HepG2 (cell line): ENCODE data around the gene FMO2. TPM values are rescaled to one million over a fixed set of nuclear protein-coding genes. Genes with fewer than 3 reads are reported as not detected.

ENCODE experiments used
- ATAC-seq: fragments of 200-7000 bp; cut with Tn5 transposase; 3 replicates; pipeline ENCODE4 v1.9.1; 2020; ENCODE audit warnings: mild to moderate bottlenecking, moderate library complexity
- BruUV-seq: library from RNA; stranded (reverse); fragments of 400-500 nt; replicated peaks from 2 replicates; lab custom pipeline; 2021; lab: Mats Ljungman, UMichigan
- CTCF ChIA-PET: fragments of 300-600 bp; formaldehyde crosslinking; extraction: SDS; loops from one replicate; lab custom pipeline; 2021; ENCODE audit warnings: low total read pairs, inconsistent platforms, low intra/inter-chr PET ratio; lab: Yijun Ruan, JAX
- POLR2A ChIA-PET: fragments of 350-600 bp; sonication (Branson Sonifier 250); formaldehyde crosslinking; loops from one replicate; lab custom pipeline; 2020; ENCODE audit warnings: antibody characterized with exemption, inconsistent platforms; lab: Yijun Ruan, JAX
- DNase-seq: peaks from one replicate; pipeline ENCODE4 v3.0.0-alpha.2; 2015; ENCODE audit warnings: low spot score
- FAIRE-seq: peaks from 3 replicates; lab custom pipeline; 2011; peaks lifted over from hg19 to GRCh38; lab: Jason Lieb, UNC
- H2AFZ ChIP-seq: one replicate; pipeline ENCODE4 v1.6.1; 2011; ENCODE audit warnings: low read length, inconsistent platforms
- H3K27ac ChIP-seq: fragments of 300-600 bp; 3 replicates; pipeline ENCODE4 v1.8.0; 2011; ENCODE audit warnings: mixed run types, mild to moderate bottlenecking, mixed read lengths, low read length, inconsistent platforms; ENCODE audit not compliant: insufficient read depth; ENCODE audit errors: extremely low read length
- H3K27me3 ChIP-seq, 2 experiments: fragments of 200-600 bp in 1 of 2; 2 replicates in 1 of 2; 3 replicates in 1 of 2; pipeline versions ENCODE4 v1.6.0 to v1.8.0; 2011; ENCODE audit warnings: low read length in 2 of 2, mild to moderate bottlenecking in 2 of 2, moderate library complexity in 2 of 2, inconsistent platforms in 1 of 2; ENCODE audit not compliant: insufficient read depth in 2 of 2, control insufficient read depth in 1 of 2
- H3K36me3 ChIP-seq, 2 experiments: fragments of 200-600 bp in 1 of 2; replicated peaks in 1 of 2; 2 replicates in 1 of 2; 3 replicates in 1 of 2; pipeline versions ENCODE4 v1.5.1 to v1.8.0; 2011; ENCODE audit warnings: low read length in 2 of 2, inconsistent platforms in 1 of 2; ENCODE audit not compliant: insufficient read depth in 2 of 2, control insufficient read depth in 1 of 2
- H3K4me1 ChIP-seq: 2 replicates; pipeline ENCODE4 v1.5.1; 2012; ENCODE audit warnings: low read length, inconsistent platforms; ENCODE audit not compliant: insufficient read depth
- H3K4me2 ChIP-seq: 2 replicates; pipeline ENCODE4 v1.6.0; 2011; ENCODE audit warnings: low read depth, low read length, inconsistent platforms
- H3K4me3 ChIP-seq, 3 experiments: fragments of 200-600 bp in 1 of 3; sonication (generic), shearing (Covaris generic) in 1 of 3; replicated peaks in 1 of 3; 2 replicates each; pipeline ENCODE4 v1.5.1; 2011 to 2016; ENCODE audit warnings: low read length in 3 of 3, inconsistent platforms in 2 of 3, low read depth in 2 of 3, mild to moderate bottlenecking in 2 of 3, control low read depth in 1 of 3, mixed read lengths in 1 of 3; ENCODE audit not compliant: insufficient read depth in 1 of 3
- H3K79me2 ChIP-seq: one replicate; pipeline ENCODE4 v1.6.1; 2011; ENCODE audit warnings: low read length, inconsistent platforms; ENCODE audit not compliant: insufficient read depth
- H3K9ac ChIP-seq: 2 replicates; pipeline ENCODE4 v1.6.0; 2011; ENCODE audit warnings: mild to moderate bottlenecking, low read depth, low read length, inconsistent platforms; ENCODE audit not compliant: insufficient read depth
- H3K9me3 ChIP-seq: 2 replicates; pipeline ENCODE4 v1.5.1; 2012; ENCODE audit warnings: mild to moderate bottlenecking, low read length
- H4K20me1 ChIP-seq: 2 replicates; pipeline ENCODE4 v1.6.0; 2011; ENCODE audit warnings: inconsistent platforms, mild to moderate bottlenecking, low read length, moderate library complexity; ENCODE audit not compliant: insufficient read depth
- ADNP ChIP-seq: sonication (generic); formaldehyde crosslinking; IDR thresholded peaks from 2 replicates; pipeline ENCODE4 v1.4.0; 2020; ENCODE audit warnings: missing genetic modification reagents
- BATF2 ChIP-seq: sonication (generic); formaldehyde crosslinking; IDR thresholded peaks from 2 replicates; pipeline ENCODE4 v1.8.0; 2022; ENCODE audit warnings: mild to moderate bottlenecking, missing genetic modification reagents, moderate library complexity
- BRCA1 ChIP-seq: sonication (generic); formaldehyde crosslinking; IDR thresholded peaks from 2 replicates; pipeline ENCODE4 v1.4.0; 2020; ENCODE audit warnings: missing genetic modification reagents
- DPF2 ChIP-seq: sonication (generic); formaldehyde crosslinking; IDR thresholded peaks from 2 replicates; pipeline ENCODE4 v1.4.0; 2020; ENCODE audit warnings: mild to moderate bottlenecking, low read depth, missing genetic modification reagents, borderline replicate concordance
- GABPB1 ChIP-seq: IDR thresholded peaks from 2 replicates; pipeline ENCODE4 v1.6.1; 2016; ENCODE audit warnings: mild to moderate bottlenecking, missing genetic modification reagents, moderate library complexity, missing compliant biosample characterization
- GATAD1 ChIP-seq: IDR thresholded peaks from 2 replicates; pipeline ENCODE4 v1.6.1; 2016; ENCODE audit warnings: missing genetic modification reagents, missing compliant biosample characterization
- GATAD2A ChIP-seq: IDR thresholded peaks from 2 replicates; pipeline ENCODE4 v1.6.1; 2016
- NFKBIZ ChIP-seq: IDR thresholded peaks from 2 replicates; pipeline ENCODE4 v1.6.1; 2018; ENCODE audit warnings: missing genetic modification reagents, missing compliant biosample characterization
- SOX6 ChIP-seq, 2 experiments: fragments of 450-650 bp in 1 of 2; sonication (generic) in 1 of 2; formaldehyde crosslinking in 1 of 2; IDR thresholded peaks; 2 replicates each; pipeline versions ENCODE4 v1.4.0 to v1.6.1; 2017 to 2020; ENCODE audit warnings: antibody characterized with exemption in 1 of 2, mild to moderate bottlenecking in 1 of 2, missing genetic modification reagents in 1 of 2
- ZFP37 ChIP-seq: sonication (generic); formaldehyde crosslinking; IDR thresholded peaks from 2 replicates; pipeline ENCODE4 v1.4.0; 2020; ENCODE audit warnings: missing genetic modification reagents, borderline replicate concordance
- ZNF274 ChIP-seq: sonication (generic); formaldehyde crosslinking; IDR thresholded peaks from 2 replicates; pipeline ENCODE4 v1.5.1; 2020; ENCODE audit warnings: mild to moderate bottlenecking, missing genetic modification reagents
- ZNF460 ChIP-seq: sonication (generic); formaldehyde crosslinking; IDR thresholded peaks from 2 replicates; pipeline ENCODE4 v1.5.1; 2020; ENCODE audit warnings: missing genetic modification reagents, mild to moderate bottlenecking, borderline replicate concordance
- ZNF556 ChIP-seq: sonication (generic); formaldehyde crosslinking; IDR thresholded peaks from 2 replicates; pipeline ENCODE4 v1.4.0; 2020; ENCODE audit warnings: mild to moderate bottlenecking, missing genetic modification reagents, borderline replicate concordance
- ZNF570 ChIP-seq: sonication (generic); formaldehyde crosslinking; IDR thresholded peaks from 2 replicates; pipeline ENCODE4 v1.4.0; 2020; ENCODE audit warnings: mild to moderate bottlenecking, missing genetic modification reagents, borderline replicate concordance
- ZSCAN21 ChIP-seq: sonication (generic); formaldehyde crosslinking; IDR thresholded peaks from 2 replicates; pipeline ENCODE4 v1.8.0; 2022; ENCODE audit warnings: mild to moderate bottlenecking, missing genetic modification reagents, moderate library complexity, borderline replicate concordance
- ZSCAN25 ChIP-seq: sonication (generic); formaldehyde crosslinking; IDR thresholded peaks from 2 replicates; pipeline ENCODE4 v1.8.0; 2022; ENCODE audit warnings: mild to moderate bottlenecking, missing genetic modification reagents
- WGBS: methylation state at CpG from one replicate; pipeline ENCODE4 v1.1.6; 2017; ENCODE audit warnings: low lambda C conversion rate; 5-methylcytosine and 5-hydroxymethylcytosine counted together
- in situ Hi-C: cut with HindIII; loops from 2 replicates; pipeline ENCODE4 v1.10.0; 2017; ENCODE audit warnings: low pct_unique_long_range_greater_than_20kb; ENCODE audit not compliant: extremely low pct_ligation_motif_present
- intact Hi-C: fragments of 100-400 bp; cut with micrococcal nuclease; formaldehyde crosslinking; loops from one replicate; pipeline ENCODE4 v1.10.0; 2022; ENCODE audit not compliant: unreplicated experiment
- polyA plus RNA-seq, 8 experiments: library from polyadenylated mRNA; depleted of rRNA in 3 of 8; stranded (reverse) in 7 of 8; unstranded in 1 of 8; fragments of >200 nt; fragmentation: Illumina TruSeq in 4 of 8; extraction: Trizol in 4 of 8; gene quantifications; 2 replicates each; pipeline versions ENCODE4 v1.2.1 to v1.2.3, GENCODE V29; 2011 to 2016; ENCODE audit warnings: low read depth in 4 of 8, missing spikeins in 1 of 8, mixed read lengths in 1 of 8; ENCODE audit not compliant: insufficient read depth in 1 of 8
- total RNA-seq, 5 experiments: library from RNA; depleted of rRNA; stranded (reverse); fragments of >200 nt; fragmentation: Illumina TruSeq; extraction: Trizol; gene quantifications; 2 replicates each; pipeline ENCODE4 v1.2.3, GENCODE V29; 2016; ENCODE audit warnings: low read depth in 1 of 5
- TF ChIP-seq, protein P1 (sequence below): sonication (generic); formaldehyde crosslinking; IDR thresholded peaks from 2 replicates; pipeline ENCODE4 v1.4.0; 2020; ENCODE audit warnings: missing genetic modification reagents

FMO2 gene
- total and polyA plus RNA-seq, 2 of the 13 experiments (the other 11 are each of a cell fraction or from before 2014, with no cell fraction given) = not detected

- H3K9me3 ChIP-seq = no peaks in the 10 kb centered on the region
- ATAC-seq = no peak
- 35% methylated on average over 10 of the region's 12 CpGs for WGBS
- H3K79me2 ChIP-seq = no peaks in the 10 kb centered on the region
- no peaks in the 10 kb centered on the region for H3K36me3 ChIP-seq
- no peak overlapping the region for H3K27ac ChIP-seq
- no TSS peak for BruUV-seq
- TF ChIP-seq GABPB1 (0 out of 2 replicates have a peak, but pooled peaks have one; percentile 16), GATAD1 (CRISPR knock-in tag) (no peak)
- ChIA-PET CTCF (no interaction called here), POLR2A (no interaction called here)
- H3K27me3 ChIP-seq = no peaks in the 10 kb centered on the region
- no peaks in the 10 kb centered on the region for H4K20me1 ChIP-seq
- H3K4me3 ChIP-seq = no peak overlapping the region
- no peak for FAIRE-seq
- no peak overlapping the region for H3K9ac ChIP-seq
- H3K4me1 ChIP-seq = no peaks in the 10 kb centered on the region; the same call in 1 of the 2 replicates
- no peak overlapping the region for H3K4me2 ChIP-seq
- H2AFZ ChIP-seq = no peak overlapping the region
- in situ Hi-C loops (no loop called here), intact Hi-C loops (no loop called here)
- no peak for DNase-seq
Measured at GRCh38 chr1:171213559-171214454, 28.7 kb downstream of the FMO2 start.

GRCh38 chr1:171217658-171218443 lies 32.8 kb downstream of the FMO2 start:
- CTCF ChIA-PET = no interaction called here
- H3K4me2 ChIP-seq = no peak overlapping the region
- POLR2A ChIA-PET = no interaction called here
- no peak overlapping the region for H3K9ac ChIP-seq
- ATAC-seq (no peak), FAIRE-seq (no peak), DNase-seq (no peak)
- H3K79me2 ChIP-seq = no peaks in the 10 kb centered on the region
- no peaks in the 10 kb centered on the region for H3K27me3 ChIP-seq
- H2AFZ ChIP-seq = no peak overlapping the region
- in situ Hi-C loops = no loop called here
- H4K20me1 ChIP-seq = no peaks in the 10 kb centered on the region
- BruUV-seq = no TSS peak
- intact Hi-C loops = no loop called here
- TF ChIP-seq DPF2 (CRISPR knock-in tag) (no peak), GATAD2A (CRISPR knock-in tag) (no peak), BRCA1 (CRISPR knock-in tag) (no peak), NFKBIZ (CRISPR knock-in tag) (no peak), ZFP37 (CRISPR knock-in tag) (no peak), ZNF570 (CRISPR knock-in tag) (no peak), ZNF556 (CRISPR knock-in tag) (no peak), ZNF460 (CRISPR knock-in tag) (no peak), BATF2 (no peak), ZSCAN21 (CRISPR knock-in tag) (no peak), ZSCAN25 (CRISPR knock-in tag) (no peak), ZNF274 (no peak), ADNP (CRISPR knock-in tag) (no peak), SOX6 (IDR thresholded peaks at IDR 0.05) (no peak), SOX6 (CRISPR knock-in tag; IDR thresholded peaks at IDR 0.05) (no peak)
- TF ChIP-seq, protein P1, sequence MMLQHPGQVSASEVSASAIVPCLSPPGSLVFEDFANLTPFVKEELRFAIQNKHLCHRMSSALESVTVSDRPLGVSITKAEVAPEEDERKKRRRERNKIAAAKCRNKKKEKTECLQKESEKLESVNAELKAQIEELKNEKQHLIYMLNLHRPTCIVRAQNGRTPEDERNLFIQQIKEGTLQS (CRISPR knock-in tag) = no peak
- H3K9me3 ChIP-seq = no peaks in the 10 kb centered on the region
- WGBS = 21% methylated on average over 9 of the region's 9 CpGs
- H3K27ac ChIP-seq = no peak overlapping the region
- no peaks in the 10 kb centered on the region for H3K4me1 ChIP-seq
- H3K36me3 ChIP-seq = no peaks in the 10 kb centered on the region
- no peak overlapping the region for H3K4me3 ChIP-seq
